Tracheal epithelial cell (primary cell): ENCODE results near the gene TMEM131L. TPM values are rescaled to one million over a fixed set of nuclear protein-coding genes. Genes with fewer than 3 reads are reported as not detected.

Source experiments
- total RNA-seq: library from RNA; depleted of rRNA; stranded (reverse); fragments of >200 nt; gene quantifications from 2 replicates; pipeline ENCODE4 v1.2.1, GENCODE V29; 2014

TMEM131L gene
- total RNA-seq = 9.4 and 11.8 TPM in 2 replicates

GRCh38 chr4:153466081-153466948, at the start of gene TMEM131L:
TSS of gene TMEM131L (plus strand) at chr4:153466360. CDS start at chr4:153466398, 38 bp downstream.

GRCh38 chr4:153684182-153684970, 218.2 kb downstream of the TMEM131L start, which contains the start of gene TLR2:
TSS of gene TLR2 (plus strand) at chr4:153684280. CDS start at chr4:153702908, 18,628 bp downstream.

Other genes with a start within 250 kb of the TMEM131L start
- 1.9 and 4.0 TPM in 2 replicates for gene MND1, start 121.7 kb upstream of the TMEM131L start, total RNA-seq
- 9.0 and 101 TPM in 2 replicates for gene TLR2, start 217.9 kb downstream of the TMEM131L start, total RNA-seq